NCI-H1417 treated with DMSO at 0.1 percent for 48 hours (cell line): Measurements from ENCODE around the gene COL25A1.
"Not testable (repeated sequence)": the region's sequence is repeated elsewhere in the genome, so short reads cannot be mapped to it uniquely, and the experiment has no call there.

Experiments used
- DNase-seq: peaks from one replicate; lab custom pipeline; 2025; lab: John Stamatoyannopoulos, UW

Gene COL25A1

GRCh38 chr4:109169170-109169569 is 133.3 kb downstream of the COL25A1 start:
- no peak for DNase-seq

DNA sequence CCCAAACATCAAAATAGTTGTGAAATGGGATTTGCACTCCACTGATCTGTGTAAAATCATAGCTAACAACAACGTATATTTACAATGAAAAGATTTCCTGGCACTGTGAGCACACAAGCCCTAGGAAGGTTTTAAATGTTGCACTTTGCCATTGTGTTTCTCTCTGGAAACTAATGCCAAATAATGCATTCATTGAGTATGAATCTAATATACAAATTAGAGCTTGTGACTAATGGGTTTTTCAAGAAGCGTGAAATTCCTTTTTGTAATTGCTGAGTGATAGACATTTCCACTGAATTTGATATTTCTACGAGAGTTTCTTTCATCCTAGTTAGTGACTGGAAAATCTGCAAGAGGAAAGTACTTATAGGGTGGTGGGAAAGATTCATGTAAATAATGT is 135.9 kb downstream of the COL25A1 start:
- DNase-seq: no peak

DNA sequence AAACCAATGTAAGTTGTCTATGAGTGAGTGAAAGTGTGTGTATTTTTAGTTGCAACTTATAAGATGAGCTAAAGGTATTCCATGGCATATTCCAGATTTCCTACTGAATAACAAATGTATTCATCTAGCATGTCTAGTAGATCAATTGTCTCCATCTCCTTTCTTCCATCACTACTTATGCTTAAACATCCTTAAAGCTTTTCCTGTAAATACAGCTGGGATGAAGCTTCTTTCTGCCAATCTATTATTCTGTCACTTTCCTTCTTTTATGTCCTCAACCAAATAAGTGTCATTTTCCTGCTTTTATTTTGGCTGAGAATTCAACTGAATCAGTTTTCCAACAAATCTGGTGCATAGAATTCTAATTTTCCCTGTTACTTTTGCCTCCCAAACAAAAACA is 136.3 kb downstream of the COL25A1 start:
- no peak for DNase-seq

- no peak for DNase-seq
Measured at GRCh38 chr4:109164011-109164410, 138.4 kb downstream of the COL25A1 start.

DNA sequence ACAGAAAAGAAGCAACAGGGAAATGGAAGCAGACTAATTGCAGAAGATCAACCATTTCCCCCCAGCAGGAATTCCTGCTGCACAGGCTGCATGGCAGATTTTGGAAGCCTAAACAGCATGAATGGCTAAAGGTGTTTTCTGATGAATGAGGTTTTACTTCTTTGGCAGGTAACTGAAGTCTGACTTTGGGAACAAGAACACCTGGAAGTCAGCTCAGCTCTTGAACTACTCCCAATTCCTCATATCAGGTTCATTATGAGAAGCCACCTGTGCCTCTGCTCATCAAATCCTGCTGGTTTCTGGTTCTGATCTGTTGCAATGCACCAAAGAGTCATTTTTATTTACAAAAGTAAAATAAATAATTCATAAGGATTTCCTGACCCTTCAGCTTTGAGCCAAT is 139.0 kb downstream of the COL25A1 start:
- no peak for DNase-seq

- DNase-seq: no peak
Measured at GRCh38 chr4:109162759-109163158, 139.7 kb downstream of the COL25A1 start.

- DNase-seq: no peak
Measured at GRCh38 chr4:109160494-109160893, 142.0 kb downstream of the COL25A1 start.

GRCh38 chr4:109157696-109158095 is 144.8 kb downstream of the COL25A1 start:
- no peak for DNase-seq

DNA sequence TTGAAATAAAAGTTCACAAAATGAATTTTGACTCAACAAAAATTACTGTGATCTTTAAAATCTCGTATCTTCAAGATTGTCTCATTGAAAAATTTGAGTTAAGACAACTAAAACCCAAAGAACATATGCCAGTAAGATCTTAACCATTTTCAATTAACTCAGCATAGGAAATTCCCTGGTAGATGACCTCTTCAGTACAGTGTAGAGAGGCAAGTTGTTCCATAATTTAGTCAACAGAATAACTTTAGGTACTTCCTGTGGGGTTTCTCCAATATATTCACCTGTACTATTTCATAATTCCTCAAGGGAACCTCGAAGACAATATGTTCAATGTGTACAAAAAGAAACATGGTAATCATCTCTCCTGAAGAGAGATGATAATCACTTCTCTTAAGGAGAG is 145.3 kb downstream of the COL25A1 start:
- DNase-seq: no peak

GRCh38 chr4:109156356-109156755 is 146.1 kb downstream of the COL25A1 start:
- DNase-seq: no peak

DNA sequence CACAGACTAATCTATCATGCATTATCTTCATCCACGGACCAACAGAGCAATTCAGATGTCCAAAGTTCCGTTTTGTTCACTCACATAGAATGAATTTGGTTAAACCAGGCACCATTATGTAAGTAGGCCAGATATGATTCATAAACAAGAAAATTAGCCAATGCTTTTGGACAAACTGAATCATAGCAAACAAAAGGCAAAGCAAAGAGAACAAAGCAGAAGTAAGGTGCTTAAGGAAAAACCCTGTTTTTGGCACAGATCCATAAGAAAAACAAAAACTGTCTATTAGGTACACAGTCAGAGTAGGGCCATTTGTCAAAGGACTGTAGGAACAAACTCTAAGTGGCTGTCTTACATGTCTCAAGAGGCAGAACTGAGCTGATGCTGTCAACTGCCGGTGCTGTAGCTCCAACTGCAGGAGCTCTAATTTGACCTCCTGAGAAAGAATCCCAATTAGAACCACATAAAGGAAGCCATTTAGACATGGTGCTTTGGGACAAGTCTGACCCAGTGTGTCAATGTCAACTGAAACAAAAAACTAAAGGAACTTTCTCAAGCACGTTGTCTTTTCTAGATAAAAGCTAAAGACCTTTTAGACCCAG is 146.7 kb downstream of the COL25A1 start:
- DNase-seq: no peak

GRCh38 chr4:109155084-109155483 is 147.4 kb downstream of the COL25A1 start:
- no peak for DNase-seq

- DNase-seq: no peak
Measured at GRCh38 chr4:109154424-109154823, 148.0 kb downstream of the COL25A1 start.

DNA sequence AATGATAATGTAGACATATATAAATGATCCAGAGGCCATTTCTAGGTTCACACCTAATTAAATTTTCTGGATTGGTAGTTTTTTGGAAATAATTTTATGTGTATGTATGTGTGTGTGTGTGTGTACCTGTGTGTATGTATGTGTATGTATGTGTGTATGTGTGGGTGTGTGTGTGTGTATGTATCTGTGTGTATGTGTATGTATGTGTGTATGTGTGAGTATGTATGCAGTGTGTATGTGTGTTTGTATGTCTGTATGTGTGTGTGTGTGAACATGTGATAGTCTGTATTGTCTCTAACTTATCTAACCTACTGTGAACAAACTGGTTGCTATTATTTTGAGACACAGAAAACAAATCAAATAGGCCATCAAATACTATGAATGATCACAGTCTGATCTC is 152.6 kb downstream of the COL25A1 start:
- no peak for DNase-seq

DNA sequence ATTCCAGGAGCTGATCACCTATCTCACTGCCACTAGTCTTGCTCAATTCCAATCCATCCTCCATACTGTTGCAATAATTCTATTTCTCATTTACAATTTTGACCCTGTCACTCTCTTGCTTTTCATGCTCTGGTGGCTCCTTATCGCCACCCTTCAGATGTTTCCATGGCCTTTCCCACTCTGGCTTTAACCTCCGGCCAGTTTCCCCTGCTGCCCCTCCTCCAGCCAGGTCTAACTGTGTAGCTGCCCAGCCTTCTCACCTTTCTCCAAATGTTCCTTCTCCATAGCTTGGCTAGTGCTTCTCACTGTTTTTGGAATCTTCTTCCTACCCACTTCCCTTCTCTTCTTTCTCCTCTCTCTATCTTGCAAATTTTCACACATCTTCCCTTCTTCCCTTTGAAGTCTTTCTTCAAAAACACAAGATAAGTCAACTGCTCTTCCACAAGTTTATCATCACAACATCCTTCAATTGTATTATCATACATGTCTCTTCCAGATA is 153.8 kb downstream of the COL25A1 start:
- no peak for DNase-seq

DNA sequence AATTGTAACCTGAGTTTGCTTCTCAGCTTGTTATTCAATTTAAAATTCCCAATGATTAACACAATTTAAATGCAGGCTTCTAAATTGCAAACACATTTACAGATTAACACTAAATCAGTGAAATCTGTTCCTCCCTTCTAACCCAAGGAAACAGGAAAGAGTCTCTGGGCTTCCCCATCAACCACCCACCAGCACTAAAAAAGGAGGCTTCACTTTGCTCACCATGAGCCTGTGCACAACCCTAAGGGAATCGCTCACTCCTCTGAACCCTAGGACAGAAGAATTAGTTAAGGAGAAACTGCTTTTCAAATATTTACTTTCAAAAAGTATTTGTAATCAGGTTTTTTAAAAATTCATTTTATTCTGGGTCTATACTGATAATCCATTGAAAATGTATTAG is 155.3 kb downstream of the COL25A1 start:
- DNase-seq: no peak

DNA sequence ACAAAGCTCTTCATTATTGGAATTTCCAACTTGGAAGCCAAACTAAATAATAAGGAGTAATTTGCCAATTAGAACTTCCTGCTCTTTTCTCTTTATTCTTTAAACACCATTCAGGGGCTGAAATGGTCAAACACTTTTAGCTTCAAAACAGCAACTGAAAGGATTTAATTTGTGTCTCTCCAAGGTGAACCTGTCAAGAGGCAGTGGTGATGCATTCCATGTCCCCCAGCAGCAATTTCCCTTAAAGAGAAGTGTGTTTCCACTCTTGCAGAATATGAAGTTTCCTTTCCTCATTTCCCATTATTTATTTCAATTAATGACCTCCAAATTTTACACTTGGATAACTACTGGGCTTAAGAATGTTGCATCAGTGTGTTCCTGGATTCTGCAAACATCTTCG is 156.0 kb downstream of the COL25A1 start:
- no peak for DNase-seq

GRCh38 chr4:109138125-109138524 is 164.3 kb downstream of the COL25A1 start:
- DNase-seq: not testable (repeated sequence)

DNA sequence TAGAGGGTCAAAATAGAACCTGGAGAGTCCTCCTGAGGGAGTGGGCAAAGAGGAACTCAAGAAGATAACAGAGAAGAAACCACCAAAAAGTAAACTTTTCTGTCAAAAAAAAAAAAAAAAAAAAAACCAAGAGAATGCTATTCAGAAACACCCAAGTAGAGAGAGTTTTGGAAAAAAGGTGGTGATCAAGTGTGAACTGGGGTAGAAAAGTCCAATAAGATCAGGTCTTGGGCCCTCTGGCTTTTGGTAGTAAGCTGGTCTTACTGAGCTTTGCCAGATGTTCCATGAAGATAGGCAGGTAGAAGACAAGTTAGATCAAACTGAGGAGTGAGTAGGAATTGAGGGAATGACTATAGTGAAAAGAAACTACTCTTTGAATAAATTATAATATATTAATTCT is 167.5 kb downstream of the COL25A1 start:
- DNase-seq: no peak

GRCh38 chr4:109134268-109134667 is 168.2 kb downstream of the COL25A1 start:
- no peak for DNase-seq

DNA sequence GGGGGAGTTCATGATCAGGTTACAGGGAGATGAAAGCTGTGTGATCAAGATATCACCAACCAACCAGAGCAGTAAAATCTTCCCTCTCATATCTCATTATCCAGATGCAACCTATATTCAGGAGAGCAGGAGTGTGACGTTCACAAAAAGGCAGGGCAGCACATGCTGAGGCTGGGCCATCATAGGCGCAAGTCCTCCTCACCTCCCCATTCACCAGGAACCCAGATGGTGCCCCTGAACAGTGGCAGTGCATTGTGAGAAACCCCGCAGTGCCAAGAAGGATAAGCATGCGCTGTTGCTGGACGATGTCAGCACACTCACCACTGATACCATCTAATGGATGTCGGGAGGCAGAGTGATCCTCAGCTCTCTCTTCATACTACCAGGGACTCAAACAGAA is 170.9 kb downstream of the COL25A1 start:
- no peak for DNase-seq

GRCh38 chr4:109128589-109128988 is 173.9 kb downstream of the COL25A1 start:
- DNase-seq: no peak

- no peak for DNase-seq
Measured at GRCh38 chr4:109127866-109128265, 174.6 kb downstream of the COL25A1 start.

GRCh38 chr4:109126856-109127255 is 175.6 kb downstream of the COL25A1 start:
- DNase-seq: no peak

- no peak for DNase-seq
Measured at GRCh38 chr4:109125084-109125483, 177.4 kb downstream of the COL25A1 start.
